Activated T-helper 17 cell treated with anti-CD3 and anti-CD28 coated beads, Interleukin-2, amount 50 U/mL, for 72 hours (primary cell): ENCODE results near the gene SLC8A1. TPM values are rescaled to one million over a fixed set of nuclear protein-coding genes. Genes with fewer than 3 reads are reported as not detected.

Source experiments
- ATAC-seq: fragments of 150-1000 bp; cut with Tn5 transposase; replicated peaks from 2 replicates; pipeline ENCODE4 v1.10.0; 2021; ENCODE audit warnings: mild to moderate bottlenecking, moderate library complexity
- H3K27ac Mint-ChIP-seq: one replicate; pipeline ENCODE4 v1.8.0; 2022; ENCODE audit warnings: mixed read lengths
- H3K27me3 Mint-ChIP-seq: one replicate; pipeline ENCODE4 v1.8.0; 2022; ENCODE audit warnings: mixed read lengths
- H3K36me3 Mint-ChIP-seq: one replicate; pipeline ENCODE4 v1.8.0; 2022; ENCODE audit warnings: low read depth, mild to moderate bottlenecking, mixed read lengths
- H3K4me1 Mint-ChIP-seq: one replicate; pipeline ENCODE4 v1.8.0; 2022; ENCODE audit warnings: mixed read lengths
- H3K4me3 Mint-ChIP-seq: one replicate; pipeline ENCODE4 v1.8.0; 2022; ENCODE audit warnings: mild to moderate bottlenecking, mixed read lengths
- H3K9me3 Mint-ChIP-seq: one replicate; pipeline ENCODE4 v1.8.0; 2022; ENCODE audit warnings: mixed read lengths
- total RNA-seq, 2 donors: library from RNA; stranded (reverse); gene quantifications; one replicate each; pipeline ENCODE4 v1.2.3, GENCODE V29; 2022

Gene SLC8A1
- total RNA-seq, 2 donors from 2014 or later, result 0.45 TPM; not detected in 1

DNA sequence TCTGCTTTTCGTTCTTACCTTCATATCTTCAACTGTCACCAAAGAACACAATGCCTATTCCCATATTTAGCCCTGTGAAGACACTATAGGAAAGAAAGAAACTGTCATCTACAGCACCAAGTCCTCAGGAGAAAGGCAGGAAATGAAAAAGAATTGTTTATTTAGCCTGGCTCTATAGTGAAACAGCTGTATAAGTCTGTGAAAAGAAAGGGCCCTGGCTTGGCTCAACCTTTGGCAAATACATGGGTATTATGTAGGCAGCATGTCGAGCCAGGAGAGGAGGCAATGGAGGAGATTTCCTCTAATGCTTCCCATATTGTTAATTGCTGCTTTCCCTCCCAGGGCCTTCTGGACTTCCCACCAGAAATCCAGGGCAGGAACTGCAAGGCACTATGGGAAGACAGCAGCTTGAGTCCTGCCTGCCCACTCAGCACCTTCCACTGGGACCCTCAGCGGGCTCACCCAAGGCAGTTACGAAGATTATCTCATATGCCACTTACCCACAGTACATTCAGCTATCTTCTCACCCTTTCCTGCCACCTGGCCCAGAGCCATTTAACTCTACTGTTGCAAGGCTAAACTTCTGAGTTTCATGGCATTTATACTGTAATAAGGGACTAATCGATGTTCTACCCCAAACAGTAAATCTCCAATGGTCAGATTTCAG, 30.1 kb downstream of the SLC8A1 start:
- no peaks in the 10 kb centered on the region for H3K4me1 Mint-ChIP-seq
- no peak for ATAC-seq
- H3K4me3 Mint-ChIP-seq, result no peak overlapping the region
- H3K27ac Mint-ChIP-seq, result no peak overlapping the region
- H3K27me3 Mint-ChIP-seq, result no peaks in the 10 kb centered on the region
- no peaks in the 10 kb centered on the region for H3K9me3 Mint-ChIP-seq
- no peaks in the 10 kb centered on the region for H3K36me3 Mint-ChIP-seq

DNA sequence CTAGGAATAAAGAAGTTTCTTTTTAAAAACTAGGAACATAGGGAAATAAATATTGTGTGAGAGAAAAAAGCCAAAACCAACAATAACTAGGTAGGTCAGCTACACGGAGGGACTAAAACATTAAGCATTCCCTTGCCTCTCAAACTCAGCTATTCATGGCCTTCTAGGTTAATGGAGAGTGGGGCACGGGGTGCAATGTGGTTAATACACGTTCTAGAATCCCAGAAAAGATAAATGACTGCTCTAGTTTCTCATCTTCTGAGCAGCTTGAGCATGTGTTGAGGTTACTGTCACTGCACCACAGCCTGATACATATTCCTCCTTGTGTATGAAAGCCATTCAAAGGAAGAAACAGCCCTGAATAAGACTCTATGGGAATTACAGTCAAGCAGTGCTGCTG, 31.4 kb downstream of the SLC8A1 start:
- H3K4me3 Mint-ChIP-seq, result no peak overlapping the region
- no peaks in the 10 kb centered on the region for H3K27me3 Mint-ChIP-seq
- H3K27ac Mint-ChIP-seq, result no peak overlapping the region
- no peak for ATAC-seq
- no peaks in the 10 kb centered on the region for H3K9me3 Mint-ChIP-seq
- H3K36me3 Mint-ChIP-seq, result no peaks in the 10 kb centered on the region
- no peaks in the 10 kb centered on the region for H3K4me1 Mint-ChIP-seq

DNA sequence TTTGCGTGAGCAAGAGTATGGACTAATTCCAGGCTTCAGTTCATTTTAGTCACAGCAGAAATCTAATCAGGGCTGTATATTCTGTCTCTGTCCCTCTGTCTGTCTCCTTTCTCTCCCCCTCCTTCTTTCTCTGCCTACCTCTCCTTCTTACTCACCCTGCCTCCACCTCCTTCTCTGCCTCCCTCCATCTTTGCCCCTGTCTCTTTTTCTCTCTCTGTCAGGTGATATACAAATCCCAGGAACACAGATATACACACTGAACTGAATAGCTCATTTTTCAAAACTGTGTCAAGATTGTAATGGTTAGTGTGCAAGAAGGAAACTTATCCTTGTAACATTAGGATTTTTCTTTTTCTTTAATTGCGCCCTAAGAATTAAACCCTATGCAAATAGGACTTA, 32.5 kb downstream of the SLC8A1 start:
- Mint-ChIP-seq H3K27ac (no peak overlapping the region), H3K36me3 (no peaks in the 10 kb centered on the region), H3K9me3 (no peaks in the 10 kb centered on the region), H3K4me3 (no peak overlapping the region), H3K4me1 (no peaks in the 10 kb centered on the region), H3K27me3 (no peaks in the 10 kb centered on the region)
- no peak for ATAC-seq

DNA sequence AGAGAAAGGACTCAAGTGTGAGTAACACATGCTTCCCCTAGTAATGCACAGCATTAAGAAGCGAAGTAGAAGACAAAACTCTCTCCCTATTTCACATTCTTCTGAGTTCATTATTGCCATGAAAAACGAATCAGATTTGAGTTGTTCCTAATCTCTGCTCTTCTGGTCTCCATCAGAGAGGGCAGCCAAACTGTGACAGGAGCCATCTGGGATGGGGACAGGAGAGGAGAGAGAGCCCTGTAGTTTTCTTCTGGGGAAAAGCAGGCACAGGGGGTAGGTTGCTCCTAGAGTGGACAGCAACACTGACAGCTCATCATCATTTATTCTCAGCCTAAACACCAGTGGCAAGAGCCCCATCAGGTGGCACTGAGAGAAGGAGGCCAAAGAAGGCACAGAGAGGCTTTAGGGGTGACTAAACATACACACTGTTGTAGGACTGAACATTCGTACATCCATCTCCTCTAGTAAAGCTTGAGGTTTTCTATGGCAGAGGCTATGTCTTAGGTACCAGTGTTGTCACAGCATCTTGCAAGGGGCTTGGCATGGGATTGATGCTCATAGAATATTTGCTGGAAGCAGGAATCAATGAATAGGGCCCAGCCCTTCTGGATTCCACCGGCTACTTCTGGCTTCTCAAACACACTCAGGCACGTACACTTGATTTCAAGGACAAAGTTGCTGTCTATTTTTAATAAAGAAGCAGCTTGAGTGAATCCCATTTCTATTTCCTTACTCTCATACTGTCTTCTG, 33.1 kb downstream of the SLC8A1 start:
- no peaks in the 10 kb centered on the region for H3K4me1 Mint-ChIP-seq
- no peaks in the 10 kb centered on the region for H3K27me3 Mint-ChIP-seq
- ATAC-seq, result no peak
- no peaks in the 10 kb centered on the region for H3K9me3 Mint-ChIP-seq
- no peak overlapping the region for H3K4me3 Mint-ChIP-seq
- H3K27ac Mint-ChIP-seq, result no peak overlapping the region
- H3K36me3 Mint-ChIP-seq, result no peaks in the 10 kb centered on the region

DNA sequence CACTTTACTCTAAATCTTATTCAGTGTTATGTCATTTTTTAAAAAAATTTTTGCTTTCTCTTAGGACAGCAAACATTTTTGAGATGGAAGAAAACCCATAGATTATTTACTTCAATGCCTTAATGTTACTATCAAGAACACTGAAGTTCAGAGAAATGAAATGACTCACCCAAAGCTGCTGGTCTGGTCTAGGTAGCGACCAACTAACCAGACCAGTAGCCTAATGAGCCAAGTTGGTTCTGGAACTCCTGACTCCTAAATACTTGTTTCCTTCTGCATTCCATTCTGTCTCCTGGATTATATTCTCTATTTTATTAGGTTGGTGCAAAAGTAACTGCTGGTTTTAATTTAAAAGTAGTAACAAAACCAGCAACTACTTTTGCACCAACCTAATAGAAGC, 35.4 kb downstream of the SLC8A1 start:
- ATAC-seq, result no peak
- no peaks in the 10 kb centered on the region for H3K4me1 Mint-ChIP-seq
- no peaks in the 10 kb centered on the region for H3K27me3 Mint-ChIP-seq
- H3K4me3 Mint-ChIP-seq, result no peak overlapping the region
- no peaks in the 10 kb centered on the region for H3K9me3 Mint-ChIP-seq
- H3K36me3 Mint-ChIP-seq, result no peaks in the 10 kb centered on the region
- no peak overlapping the region for H3K27ac Mint-ChIP-seq

DNA sequence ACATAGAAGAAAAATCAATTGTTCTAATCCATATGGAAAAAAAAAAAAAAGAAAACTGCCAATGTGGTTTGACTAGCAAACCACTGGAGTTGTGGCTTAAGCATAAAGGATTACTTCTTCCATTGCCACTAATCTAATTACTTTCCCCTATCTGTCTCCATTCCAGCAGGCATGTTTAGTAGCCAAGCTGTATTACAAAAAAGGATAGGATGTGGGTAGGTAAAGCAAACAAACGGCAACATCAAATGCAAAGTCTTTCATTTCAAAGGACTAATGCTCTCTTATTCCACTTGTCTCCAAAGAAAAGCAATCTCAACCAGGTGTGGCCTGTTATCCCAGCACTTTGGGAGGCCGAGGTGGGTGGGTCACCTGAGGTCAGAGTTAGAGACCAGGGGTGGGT, 36.5 kb downstream of the SLC8A1 start:
- Mint-ChIP-seq H3K9me3 (no peaks in the 10 kb centered on the region), H3K27ac (no peak overlapping the region), H3K4me1 (no peaks in the 10 kb centered on the region), H3K4me3 (no peak overlapping the region), H3K36me3 (no peaks in the 10 kb centered on the region), H3K27me3 (no peaks in the 10 kb centered on the region)
- ATAC-seq, result no peak

DNA sequence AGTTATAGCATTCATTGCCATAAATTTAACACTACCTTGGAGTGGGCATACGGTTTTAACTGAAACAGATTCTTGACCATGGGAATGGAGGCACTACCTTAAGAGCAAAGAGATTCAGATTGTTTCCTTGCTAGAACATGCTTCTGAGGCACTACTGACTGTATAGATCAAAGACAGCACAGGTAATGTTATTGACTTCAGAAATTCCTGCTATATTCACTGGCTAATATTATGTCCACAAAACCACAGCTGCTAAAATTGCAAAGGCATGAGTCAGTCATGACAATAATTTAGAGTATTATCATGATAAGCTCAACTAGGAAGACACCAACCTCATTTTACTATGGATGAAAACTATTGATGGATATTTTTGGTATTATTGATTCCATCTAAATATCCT, 39.4 kb downstream of the SLC8A1 start:
- H3K4me1 Mint-ChIP-seq, result no peaks in the 10 kb centered on the region

DNA sequence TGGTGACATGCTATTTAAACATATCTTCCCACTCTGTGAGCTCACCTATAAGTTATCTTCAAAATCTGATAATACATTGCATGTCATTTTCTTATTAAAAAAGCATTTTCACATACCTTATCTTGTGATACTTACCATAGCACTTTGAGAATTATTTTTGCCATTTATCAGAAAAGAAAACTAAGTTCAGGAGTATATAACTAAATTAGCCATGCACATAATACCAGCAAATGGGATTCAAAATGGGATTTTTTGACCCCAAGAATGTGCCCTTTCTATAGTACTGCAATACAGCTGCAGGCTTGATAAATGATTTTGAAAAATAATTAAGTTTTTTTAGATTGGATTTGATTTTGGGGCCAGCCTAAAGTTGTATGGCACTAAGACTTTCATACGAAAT, 41.2 kb downstream of the SLC8A1 start:
- no peaks in the 10 kb centered on the region for H3K4me1 Mint-ChIP-seq
- no peaks in the 10 kb centered on the region for H3K27me3 Mint-ChIP-seq
- H3K4me3 Mint-ChIP-seq, result no peak overlapping the region
- no peak for ATAC-seq
- peaks cover 3% of the 10 kb centered on the region for H3K9me3 Mint-ChIP-seq
- no peak overlapping the region for H3K27ac Mint-ChIP-seq
- no peaks in the 10 kb centered on the region for H3K36me3 Mint-ChIP-seq

More for the DNA sequence above, 39.4 kb downstream of the SLC8A1 start:
- Mint-ChIP-seq H3K27me3 (no peaks in the 10 kb centered on the region), H3K27ac (no peak overlapping the region), H3K9me3 (peaks cover 1% of the 10 kb centered on the region), H3K36me3 (no peaks in the 10 kb centered on the region), H3K4me3 (no peak overlapping the region)
- no peak for ATAC-seq

DNA sequence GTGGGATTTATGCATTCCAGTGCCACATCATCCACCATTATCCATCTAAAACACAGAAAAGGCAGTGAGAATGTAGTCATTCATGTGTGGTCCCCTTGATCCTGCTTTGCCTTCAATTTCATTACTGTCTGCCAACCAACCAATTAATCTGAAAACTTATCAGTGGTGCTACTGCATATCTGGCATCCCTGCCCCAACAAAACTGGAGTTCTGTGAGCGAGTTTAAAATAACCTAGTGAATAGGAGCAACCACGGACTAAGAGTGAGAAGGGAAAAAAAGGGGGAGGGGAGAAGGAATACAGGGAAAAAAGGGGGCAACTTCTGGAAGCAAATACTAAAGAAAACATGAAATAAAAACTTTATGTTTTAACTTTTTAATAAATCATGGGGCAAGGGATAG, 42.2 kb downstream of the SLC8A1 start:
- no peak for ATAC-seq
- no peak overlapping the region for H3K4me3 Mint-ChIP-seq

DNA sequence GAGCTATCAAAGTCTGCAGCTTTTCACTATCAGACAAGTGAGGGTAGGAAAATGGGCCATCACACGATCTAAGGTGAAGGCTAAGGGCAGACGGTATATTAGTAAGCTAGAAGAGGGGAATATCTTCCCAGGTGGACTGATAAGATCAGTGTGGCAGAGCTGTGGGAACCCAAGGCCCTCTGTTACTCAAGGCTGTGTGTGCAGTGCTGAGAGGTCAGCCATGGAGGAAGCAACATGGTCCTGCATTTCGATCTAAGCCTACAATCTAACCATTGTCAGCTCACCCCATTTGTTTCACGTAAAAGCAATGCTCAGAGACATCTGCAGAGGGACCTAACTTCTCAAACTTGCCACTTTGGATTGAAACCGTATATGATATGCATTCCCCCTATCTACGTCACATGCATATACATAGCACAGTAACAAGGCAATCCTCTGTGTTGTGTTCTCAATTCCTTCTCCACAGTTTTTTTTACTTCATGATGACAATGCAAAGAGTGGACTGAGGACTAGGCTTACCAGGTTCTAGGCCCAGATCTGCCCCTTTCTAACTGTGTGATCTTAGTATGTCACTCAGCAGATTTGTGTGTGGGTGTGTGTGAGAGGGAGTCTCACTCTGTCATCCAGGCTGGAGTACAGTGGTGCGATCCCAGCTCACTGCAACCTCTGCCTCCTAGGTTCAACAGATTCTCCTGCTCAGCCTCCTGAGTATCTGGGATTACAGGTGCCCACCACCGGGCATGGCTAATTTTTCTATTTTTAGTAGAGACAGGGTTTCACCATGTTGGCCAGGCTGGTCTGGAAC, 45.2 kb downstream of the SLC8A1 start:
- Mint-ChIP-seq H3K9me3 (peaks cover 3% of the 10 kb centered on the region), H3K36me3 (no peaks in the 10 kb centered on the region), H3K27me3 (no peaks in the 10 kb centered on the region), H3K27ac (no peak overlapping the region), H3K4me3 (no peak overlapping the region), H3K4me1 (no peaks in the 10 kb centered on the region)
- ATAC-seq, result no peak

More for the DNA sequence above, 42.2 kb downstream of the SLC8A1 start:
- no peaks in the 10 kb centered on the region for H3K27me3 Mint-ChIP-seq
- H3K4me1 Mint-ChIP-seq, result no peaks in the 10 kb centered on the region
- H3K9me3 Mint-ChIP-seq, result peaks cover 3% of the 10 kb centered on the region
- H3K27ac Mint-ChIP-seq, result no peak overlapping the region
- H3K36me3 Mint-ChIP-seq, result no peaks in the 10 kb centered on the region

DNA sequence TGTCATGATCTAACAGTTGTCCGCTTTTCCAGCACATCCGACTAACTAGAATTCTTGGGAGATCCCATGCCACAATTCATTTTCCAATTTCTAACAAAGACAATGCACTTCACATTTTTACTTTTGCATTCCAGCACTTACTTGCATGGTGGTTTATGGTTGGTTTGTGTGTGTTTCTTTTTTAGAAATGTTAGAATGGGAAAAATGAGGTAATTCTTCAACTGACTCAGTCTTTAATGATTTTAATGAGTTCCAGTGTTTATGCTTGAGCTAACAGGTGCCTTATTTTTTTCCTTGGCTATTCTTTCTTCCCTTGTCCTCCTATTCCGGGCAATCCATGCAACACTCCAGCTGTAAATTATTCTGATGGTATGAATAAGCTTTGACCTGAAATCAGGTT, 46.4 kb downstream of the SLC8A1 start:
- Mint-ChIP-seq H3K4me1 (no peaks in the 10 kb centered on the region), H3K27me3 (no peaks in the 10 kb centered on the region), H3K9me3 (peaks cover 3% of the 10 kb centered on the region), H3K27ac (no peak overlapping the region), H3K36me3 (no peaks in the 10 kb centered on the region), H3K4me3 (no peak overlapping the region)
- no peak for ATAC-seq

DNA sequence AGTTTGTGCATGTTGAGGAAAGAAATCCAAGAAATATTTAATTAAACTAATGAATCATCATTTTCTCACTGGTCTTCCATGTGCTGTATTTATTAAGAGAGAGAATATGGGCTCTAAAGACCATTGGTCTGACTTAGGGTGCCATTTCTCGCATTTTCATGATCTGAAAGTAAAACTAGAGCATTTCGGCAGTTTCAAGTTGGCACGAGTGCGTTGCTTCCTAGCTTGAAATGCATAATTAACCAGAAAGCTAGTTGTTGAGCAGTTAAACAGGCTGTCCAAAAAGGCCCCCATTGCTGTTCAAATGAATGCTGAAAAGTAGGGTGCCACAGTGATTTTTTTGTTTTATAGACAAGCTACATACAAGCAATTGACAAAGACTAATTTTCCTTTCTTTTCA, 47.4 kb downstream of the SLC8A1 start:
- Mint-ChIP-seq H3K27ac (no peak overlapping the region), H3K9me3 (peaks cover 3% of the 10 kb centered on the region), H3K4me1 (no peaks in the 10 kb centered on the region), H3K27me3 (no peaks in the 10 kb centered on the region), H3K4me3 (no peak overlapping the region), H3K36me3 (no peaks in the 10 kb centered on the region)
- no peak for ATAC-seq

DNA sequence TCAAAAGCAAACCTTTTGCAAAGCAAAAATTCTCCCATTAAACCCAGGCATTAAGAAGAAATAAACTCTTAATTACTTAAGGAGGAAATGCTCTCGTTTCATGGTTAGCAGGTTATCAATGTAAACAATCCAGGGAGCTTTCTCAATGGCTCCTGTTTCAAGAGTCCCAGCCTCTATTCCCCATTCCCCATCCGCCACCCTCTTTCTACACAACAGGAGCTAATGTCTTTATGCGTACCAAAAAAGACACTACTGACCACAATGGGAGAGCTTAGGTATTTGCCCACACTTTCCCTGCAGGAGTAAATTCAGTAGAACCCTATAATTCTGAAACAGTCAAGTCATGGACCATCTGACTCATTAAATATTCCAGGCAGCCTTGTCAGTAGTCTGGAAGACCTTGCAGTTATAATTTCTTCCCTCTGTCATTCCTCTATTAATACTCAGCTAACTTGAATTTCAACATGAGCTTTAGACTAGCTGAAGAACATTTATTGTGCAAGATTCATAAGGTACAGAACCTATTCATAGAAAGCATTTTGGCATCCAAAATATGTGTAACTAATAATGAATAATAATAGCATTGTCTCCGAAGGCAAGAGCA, 48.6 kb downstream of the SLC8A1 start:
- ATAC-seq, result no peak
- Mint-ChIP-seq H3K36me3 (no peaks in the 10 kb centered on the region), H3K4me1 (no peaks in the 10 kb centered on the region), H3K27ac (no peak overlapping the region), H3K27me3 (no peaks in the 10 kb centered on the region), H3K4me3 (no peak overlapping the region), H3K9me3 (peaks cover 3% of the 10 kb centered on the region)

DNA sequence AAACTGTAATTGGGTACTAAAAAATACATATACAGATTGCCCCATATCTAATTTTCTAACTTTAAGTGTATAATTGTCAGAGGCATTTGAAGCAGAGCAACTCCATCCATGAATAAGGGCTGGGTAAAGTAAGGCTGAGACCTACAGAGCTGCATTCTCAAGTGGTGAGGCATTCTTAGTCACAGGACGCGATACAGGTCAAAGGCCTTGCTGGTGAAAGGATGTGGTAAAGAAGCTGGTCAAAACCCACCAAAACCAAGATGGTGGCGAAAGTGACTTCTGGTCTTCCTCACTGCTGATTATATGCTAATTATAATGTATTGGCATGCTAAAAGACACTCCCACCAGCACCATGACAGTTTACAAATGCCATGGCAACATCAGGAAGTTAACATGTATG, 50.0 kb downstream of the SLC8A1 start:
- no peaks in the 10 kb centered on the region for H3K9me3 Mint-ChIP-seq
- ATAC-seq, result no peak
- H3K4me1 Mint-ChIP-seq, result no peaks in the 10 kb centered on the region
- H3K27me3 Mint-ChIP-seq, result no peaks in the 10 kb centered on the region
- H3K36me3 Mint-ChIP-seq, result no peaks in the 10 kb centered on the region
- H3K27ac Mint-ChIP-seq, result no peak overlapping the region
- H3K4me3 Mint-ChIP-seq, result no peak overlapping the region
